ENCODE measurements around the gene GTF2H1.

- no peak for TF ChIP-seq POLR2AphosphoS5 (IDR thresholded peaks at IDR 0.05)
- no peak for TF ChIP-seq CTCF (IDR thresholded peaks at IDR 0.05 in 8 of 11, conservative IDR thresholded peaks at IDR 0.05 in 3 of 11)
Observed at GRCh38 chr11:18277565-18278271, 44.6 kb upstream of the GTF2H1 start.
